GM21447 (cell line): ENCODE results near the gene RIIAD1.
"Not testable (repeated sequence)": the region's sequence is repeated elsewhere in the genome, so short reads cannot be mapped to it uniquely, and the experiment has no call there.

Experiments
- ATAC-seq: cut with Tn5 transposase; IDR thresholded peaks from one replicate; pipeline ENCODE4 v1.9.1; 2021; ENCODE audit not compliant: unreplicated experiment

The RIIAD1 gene

GRCh38 chr1:151729966-151730291 lies 8.6 kb downstream of the RIIAD1 start:
- ATAC-seq: no peak

GRCh38 chr1:151733126-151733525 lies 11.8 kb downstream of the RIIAD1 start:
- no peak for ATAC-seq

DNA sequence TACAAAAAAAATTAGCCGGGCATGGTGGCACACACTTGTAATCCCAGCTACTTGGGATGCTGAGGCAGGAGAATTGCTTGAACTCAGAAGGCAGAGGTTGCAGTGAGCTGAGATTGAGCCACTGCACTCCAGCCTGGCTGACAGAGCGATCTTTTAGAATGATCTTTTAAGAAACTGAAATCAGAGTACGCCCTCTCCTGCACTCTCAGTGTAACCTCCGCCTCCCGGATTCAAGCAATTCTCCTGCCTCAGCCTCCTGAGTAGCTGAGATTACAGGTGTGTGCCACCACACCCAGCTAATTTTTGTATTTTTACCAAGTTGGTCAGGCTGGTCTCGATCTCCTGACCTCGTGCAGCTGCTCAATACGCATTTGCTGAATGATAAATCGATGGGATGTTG lies 12.7 kb downstream of the RIIAD1 start:
- ATAC-seq: not testable (repeated sequence)

GRCh38 chr1:151737026-151737425 lies 15.7 kb downstream of the RIIAD1 start:
- no peak for ATAC-seq

- no peak for ATAC-seq
Measured at GRCh38 chr1:151737479-151737878, 16.2 kb downstream of the RIIAD1 start.

DNA sequence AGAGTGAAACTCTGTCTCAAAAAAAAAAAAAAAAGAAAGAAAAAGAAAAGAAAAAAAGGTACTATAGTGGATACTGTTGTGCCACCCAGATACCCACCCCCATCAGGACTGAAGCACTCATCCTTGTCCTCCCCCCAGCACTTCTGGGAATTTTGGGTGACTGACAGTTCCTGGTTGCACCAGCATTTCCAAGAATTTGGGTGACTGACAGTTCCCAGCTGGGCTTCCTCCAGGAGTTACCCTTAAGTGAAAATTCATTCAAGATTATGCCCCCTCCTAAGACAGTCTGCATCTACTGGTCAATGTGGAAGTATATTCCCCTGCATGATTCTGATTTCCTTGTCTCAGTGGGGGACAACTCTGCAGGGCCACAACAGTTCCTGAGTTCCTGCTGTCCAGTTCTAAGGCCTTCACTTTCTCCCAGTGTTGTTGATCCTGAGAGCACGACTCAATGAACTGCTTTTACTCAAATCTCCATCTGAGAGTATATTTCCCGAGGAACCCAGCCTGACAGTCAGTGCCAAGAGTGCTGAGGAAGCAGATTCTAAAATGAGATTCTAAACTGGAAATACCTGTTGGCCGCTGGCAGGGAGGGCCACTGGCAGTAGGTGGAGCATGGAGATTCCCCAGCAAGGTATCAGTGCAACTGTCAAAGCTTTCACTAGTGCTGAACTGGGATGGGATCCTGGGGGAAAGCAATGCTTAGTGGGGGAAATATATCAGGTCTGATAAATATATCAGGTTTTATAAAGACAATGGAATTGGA lies 18.5 kb downstream of the RIIAD1 start:
- ATAC-seq: no peak

GRCh38 chr1:151741516-151741915 lies 20.2 kb downstream of the RIIAD1 start:
- ATAC-seq: no peak

DNA sequence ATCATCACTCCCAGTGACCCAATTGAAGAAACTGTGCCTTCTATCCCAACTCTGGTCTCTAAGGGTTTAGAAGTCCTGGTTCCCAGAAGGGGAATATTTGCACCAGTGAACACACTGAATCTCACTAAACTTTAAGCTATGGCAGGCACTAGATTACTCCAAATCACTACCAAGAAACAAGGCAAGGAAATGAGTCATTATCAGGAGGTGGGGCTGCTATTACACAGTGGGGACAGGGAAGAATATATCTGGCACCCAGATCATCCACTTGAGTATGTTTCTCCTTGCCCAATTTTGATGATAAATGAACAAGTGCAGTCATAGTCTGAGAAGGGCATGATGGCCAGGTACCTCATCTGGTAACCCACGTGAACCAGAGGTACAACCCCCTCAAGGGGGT lies 35.0 kb downstream of the RIIAD1 start:
- no peak for ATAC-seq

DNA sequence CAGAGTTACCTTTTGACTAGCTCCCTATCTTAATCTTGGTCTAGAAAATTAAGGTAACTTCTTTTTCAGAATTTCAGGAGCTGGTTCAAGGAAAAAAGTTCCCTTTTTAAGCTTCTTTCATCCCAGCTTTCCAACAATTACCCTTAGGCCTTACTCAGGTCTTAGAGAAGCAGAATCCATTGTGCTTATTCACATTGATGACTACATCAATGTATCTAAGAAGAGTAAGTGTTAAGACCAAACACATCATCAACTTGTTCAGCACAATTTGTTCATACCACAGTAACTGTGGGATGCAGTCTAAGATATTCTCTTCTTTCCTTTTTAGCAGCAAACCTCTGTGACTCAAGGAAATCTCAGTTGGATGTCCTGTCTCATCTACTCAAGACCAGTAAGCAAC lies 37.9 kb downstream of the RIIAD1 start:
- no peak for ATAC-seq

- ATAC-seq: no peak
Measured at GRCh38 chr1:151760597-151761385, 39.5 kb downstream of the RIIAD1 start.

GRCh38 chr1:151762941-151763921 lies 41.9 kb downstream of the RIIAD1 start, which contains the start of gene MRPL9:
TSS of gene MRPL9 (minus strand) at chr1:151763496. CDS start at chr1:151763479, 17 bp downstream.
- ATAC-seq: peak; percentile 91

DNA sequence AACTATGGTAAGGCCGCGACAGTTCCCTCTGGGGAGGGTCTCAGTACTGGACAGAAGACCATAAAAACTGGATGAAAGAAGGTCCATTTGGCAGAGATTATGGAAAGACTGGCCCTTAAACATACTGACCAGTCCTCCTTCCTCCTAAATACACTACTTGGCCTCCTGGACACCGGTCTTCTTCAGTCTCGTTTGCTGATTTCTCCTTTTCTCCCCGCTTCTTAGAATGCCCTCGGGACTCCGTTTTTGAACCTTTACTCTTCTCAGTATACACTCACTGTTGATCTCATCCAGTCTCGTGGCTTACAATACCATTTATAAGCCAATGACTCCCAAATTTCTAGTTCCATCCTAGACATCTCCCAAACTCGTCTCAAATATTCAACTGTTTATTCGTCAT lies 42.7 kb downstream of the RIIAD1 start:
- no peak for ATAC-seq

DNA sequence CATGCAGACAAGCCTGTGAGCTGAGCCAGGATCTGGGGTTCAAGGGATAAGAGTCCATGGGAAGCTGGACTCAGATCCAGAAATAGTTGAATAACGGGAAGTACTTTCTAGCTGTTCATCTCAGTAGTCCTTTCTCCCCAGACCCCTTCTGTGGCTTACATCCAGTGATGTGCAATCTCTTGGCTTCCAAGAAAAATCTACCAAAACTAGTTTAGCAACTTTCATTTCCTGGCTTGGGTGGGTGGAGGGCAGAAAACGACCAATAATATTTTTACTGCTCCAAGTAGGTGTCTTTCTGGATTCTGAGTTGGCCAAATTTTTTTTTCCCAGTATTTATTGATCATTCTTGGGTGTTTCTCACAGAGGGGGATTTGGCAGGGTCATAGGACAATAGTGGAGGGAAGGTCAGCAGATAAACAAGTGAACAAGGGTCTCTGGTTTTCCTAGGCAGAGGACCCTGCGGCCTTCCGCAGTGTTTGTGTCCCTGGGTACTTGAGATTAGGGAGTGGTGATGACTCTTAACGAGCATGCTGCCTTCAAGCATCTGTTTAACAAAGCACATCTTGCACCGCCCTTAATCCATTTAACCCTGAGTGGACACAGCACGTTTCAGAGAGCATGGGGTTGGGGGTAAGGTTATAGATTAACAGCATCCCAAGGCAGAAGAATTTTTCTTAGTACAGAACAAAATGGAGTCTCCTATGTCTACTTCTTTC lies 47.2 kb downstream of the RIIAD1 start:
- ATAC-seq: not testable (repeated sequence)

DNA sequence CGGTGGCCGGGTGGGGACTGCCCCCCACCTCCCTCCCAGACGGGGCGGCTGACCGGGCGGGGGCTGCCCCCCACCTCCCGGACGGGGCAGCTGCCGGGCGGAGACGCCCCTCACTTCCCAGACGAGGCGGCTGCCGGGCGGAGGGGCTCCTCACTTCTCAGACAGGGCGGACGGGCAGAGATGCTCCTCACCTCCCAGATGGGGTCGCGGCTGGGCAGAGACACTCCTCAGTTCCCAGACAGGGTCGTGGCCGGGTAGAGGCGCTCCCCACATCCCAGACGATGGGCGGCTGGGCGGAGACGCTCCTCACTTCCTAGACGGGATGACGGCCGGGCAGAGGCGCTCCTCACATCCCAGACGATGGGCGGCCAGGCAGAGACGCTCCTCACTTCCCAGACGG lies 47.9 kb downstream of the RIIAD1 start:
- ATAC-seq: not testable (repeated sequence)

GRCh38 chr1:151773702-151774101 lies 52.4 kb downstream of the RIIAD1 start:
- no peak for ATAC-seq

DNA sequence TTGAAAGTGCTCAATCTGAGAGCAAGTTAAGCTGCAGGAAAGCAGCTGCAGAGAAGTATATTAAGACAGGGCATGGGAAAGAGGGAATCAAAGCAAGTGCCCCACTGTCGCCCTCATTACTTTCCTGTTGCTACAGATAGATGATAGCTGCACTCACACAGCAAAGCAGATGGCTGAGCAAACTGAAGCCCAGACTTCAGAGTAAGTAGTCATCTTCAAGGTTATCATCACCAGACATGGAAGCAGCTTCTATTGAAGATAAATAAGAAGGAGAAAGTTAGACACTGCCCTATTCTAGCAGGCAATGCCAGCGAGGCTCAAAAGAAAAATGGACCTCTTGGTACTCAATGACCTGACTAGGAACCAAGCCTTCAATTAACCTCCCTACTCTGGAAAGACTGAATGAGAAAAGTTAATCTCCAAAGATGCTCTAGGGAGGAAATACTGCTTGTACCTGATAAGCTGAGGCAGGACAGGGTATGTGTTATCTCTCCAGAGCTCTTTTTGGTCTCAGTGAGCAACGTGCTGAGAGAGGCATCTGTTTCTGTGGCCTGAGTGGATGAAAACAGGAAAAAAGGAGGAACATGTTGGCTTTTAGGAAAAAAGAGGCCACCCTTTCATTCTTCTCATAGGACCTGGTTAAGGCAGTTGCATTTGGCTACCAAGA lies 53.1 kb downstream of the RIIAD1 start:
- no peak for ATAC-seq

- ATAC-seq: no peak
Measured at GRCh38 chr1:151775894-151776664, 54.8 kb downstream of the RIIAD1 start.

- ATAC-seq: no peak
Measured at GRCh38 chr1:151776665-151777062, 55.3 kb downstream of the RIIAD1 start.

DNA sequence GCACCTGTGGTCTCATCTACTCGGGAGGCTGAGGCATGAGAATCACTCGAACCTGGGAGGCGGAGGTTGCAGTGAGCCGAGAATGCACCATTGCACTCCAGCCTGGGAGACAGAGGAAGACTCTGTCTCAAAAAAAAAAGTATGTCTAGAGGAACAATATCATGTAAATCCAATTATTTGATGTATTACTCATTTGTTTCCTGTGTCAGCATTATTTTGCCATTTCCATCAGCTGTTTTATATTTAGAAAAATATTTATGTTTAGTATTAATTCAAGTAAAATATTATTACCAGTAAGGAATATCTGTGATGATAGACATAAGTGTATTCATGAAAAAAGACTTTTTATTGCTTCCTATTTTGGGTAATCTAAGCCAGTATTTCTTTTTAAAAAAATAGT lies 56.0 kb downstream of the RIIAD1 start:
- ATAC-seq: no peak
